22Rv1 (cell line): ENCODE measurements around the gene TPPP.

ENCODE experiments used
- H3K27ac ChIP-seq: fragments of 450-650 bp; 2 replicates; pipeline ENCODE4 v1.5.1; 2017
- CTCF ChIP-seq: fragments of 450-650 bp; IDR thresholded peaks from 2 replicates; pipeline ENCODE4 v1.5.1; 2017; ENCODE audit warnings: mild to moderate bottlenecking
- ZFX ChIP-seq: fragments of 450-650 bp; IDR thresholded peaks from 2 replicates; pipeline ENCODE4 v1.6.1; 2017; ENCODE audit warnings: antibody characterized with exemption, borderline replicate concordance

TPPP gene

GRCh38 chr5:665956-666711 is 27.0 kb downstream of the TPPP start:
- TF ChIP-seq CTCF (no peak), ZFX (no peak)
- no peak overlapping the region for H3K27ac ChIP-seq

- no peak overlapping the region for H3K27ac ChIP-seq
- no peak for TF ChIP-seq ZFX
- TF ChIP-seq CTCF: no peak
Observed at GRCh38 chr5:665541-665955, 27.6 kb downstream of the TPPP start.

- TF ChIP-seq CTCF: no peak
- TF ChIP-seq ZFX: no peak
- H3K27ac ChIP-seq: no peak overlapping the region
Observed at GRCh38 chr5:664994-665360, 28.2 kb downstream of the TPPP start.

GRCh38 chr5:664343-664993 is 28.7 kb downstream of the TPPP start:
- no peak overlapping the region for H3K27ac ChIP-seq
- no peak for TF ChIP-seq CTCF
- no peak for TF ChIP-seq ZFX

GRCh38 chr5:663436-664342 is 29.5 kb downstream of the TPPP start:
- H3K27ac ChIP-seq: no peak overlapping the region
- TF ChIP-seq CTCF: no peak
- TF ChIP-seq ZFX: no peak

GRCh38 chr5:662751-663435 is 30.3 kb downstream of the TPPP start:
- no peak overlapping the region for H3K27ac ChIP-seq
- no peak for TF ChIP-seq ZFX
- no peak for TF ChIP-seq CTCF
